ENCODE measurements around the gene TCERG1L. TPM values are rescaled to one million over a fixed set of nuclear protein-coding genes. Genes with fewer than 3 reads are reported as not detected.
"Not testable (repeated sequence)": the region's sequence is repeated elsewhere in the genome, so short reads cannot be mapped to it uniquely, and the experiment has no call there.

The TCERG1L gene
- total RNA-seq, 2 donors from 2014 or later = not detected

DNA sequence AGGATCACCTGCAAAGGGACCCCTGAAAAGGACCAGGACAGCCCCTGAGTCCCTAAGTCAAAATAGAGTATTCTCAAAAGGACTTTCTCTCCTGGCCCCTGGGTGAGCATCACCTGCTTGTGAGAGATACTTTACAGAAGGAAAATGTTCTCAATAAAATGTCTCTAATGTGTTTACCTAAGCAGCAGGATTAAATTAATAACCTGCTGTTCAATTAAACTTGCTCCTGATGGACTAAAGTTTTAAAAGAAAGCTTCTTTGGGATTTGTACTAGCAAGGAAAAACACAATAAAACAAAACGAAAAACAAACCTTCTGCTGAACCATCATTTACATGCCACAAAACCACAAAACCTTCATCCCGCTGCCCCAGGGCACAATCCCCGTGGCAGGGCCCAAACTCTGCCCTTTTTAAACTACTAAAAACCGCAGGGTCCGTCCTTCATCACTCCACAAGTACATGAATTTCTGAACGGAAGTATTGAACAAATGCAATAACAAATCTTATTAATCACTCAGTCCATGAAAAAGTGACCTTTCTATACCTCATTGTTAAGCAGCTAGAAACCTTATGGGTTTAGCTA lies 197.7 kb downstream of the TCERG1L start:
- no peaks in the 10 kb centered on the region for H3K36me3 Mint-ChIP-seq (ENCODE audit: low read depth)
- DNase-seq = no peak
- H3K9me3 ChIP-seq (ENCODE audit: control insufficient read depth, low read length, poor library complexity, severe bottlenecking) = no peaks in the 10 kb centered on the region
- H3K4me3 Mint-ChIP-seq = no peak overlapping the region
- H3K4me1 Mint-ChIP-seq = no peaks in the 10 kb centered on the region
- no peak for ATAC-seq
- H3K27ac Mint-ChIP-seq = no peak overlapping the region
- H3K27me3 Mint-ChIP-seq = no peaks in the 10 kb centered on the region

GRCh38 chr10:131113165-131113564 lies 198.4 kb downstream of the TCERG1L start:
- no peak for ATAC-seq

GRCh38 chr10:131112691-131113090 lies 198.8 kb downstream of the TCERG1L start:
- no peak for ATAC-seq

More at GRCh38 chr10:131113165-131113564, 198.4 kb downstream of the TCERG1L start:
- Mint-ChIP-seq H3K36me3 (ENCODE audit: low read depth) (no peaks in the 10 kb centered on the region), H3K27ac (no peak overlapping the region), H3K27me3 (no peaks in the 10 kb centered on the region), H3K4me1 (no peaks in the 10 kb centered on the region), H3K4me3 (no peak overlapping the region)
- H3K9me3 ChIP-seq (ENCODE audit: control insufficient read depth, low read length, poor library complexity, severe bottlenecking) = no peaks in the 10 kb centered on the region
- DNase-seq = no peak

DNA sequence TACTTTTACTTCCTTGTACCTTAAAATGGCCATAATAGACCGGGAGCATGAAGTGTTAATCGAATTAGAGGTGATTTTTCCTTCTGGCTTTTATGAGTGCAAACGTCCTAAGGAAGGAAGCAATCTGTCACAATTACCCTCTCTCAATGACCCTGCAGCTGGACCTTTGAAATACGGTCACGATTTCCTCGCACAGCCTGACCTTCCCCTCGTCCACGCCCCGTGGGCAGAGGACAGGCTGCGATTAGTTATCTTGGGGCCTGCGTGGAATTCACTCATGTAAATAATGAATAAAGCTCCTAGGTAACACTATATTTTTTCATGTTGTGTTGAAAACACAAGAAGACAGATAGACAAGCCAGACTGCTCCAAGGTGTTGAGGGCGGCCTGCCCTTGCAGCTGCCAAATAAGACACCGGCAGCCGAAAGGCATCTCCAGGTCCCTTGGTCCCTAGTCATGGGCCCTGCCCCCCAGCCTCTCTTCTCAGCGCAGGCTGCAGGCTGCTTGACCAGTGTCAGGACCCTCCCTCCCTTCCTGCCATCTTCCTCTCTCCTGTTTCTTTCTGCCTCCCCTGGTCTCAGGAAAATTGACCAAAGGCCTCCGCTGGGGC lies 199.9 kb downstream of the TCERG1L start:
- no peak overlapping the region for H3K27ac Mint-ChIP-seq
- no peaks in the 10 kb centered on the region for H3K4me1 Mint-ChIP-seq
- no peak overlapping the region for H3K4me3 Mint-ChIP-seq
- no peaks in the 10 kb centered on the region for H3K9me3 ChIP-seq (ENCODE audit: control insufficient read depth, low read length, poor library complexity, severe bottlenecking)
- H3K36me3 Mint-ChIP-seq (ENCODE audit: low read depth) = no peaks in the 10 kb centered on the region
- ATAC-seq = no peak
- no peak for DNase-seq
- H3K27me3 Mint-ChIP-seq = no peaks in the 10 kb centered on the region

More at GRCh38 chr10:131112691-131113090, 198.8 kb downstream of the TCERG1L start:
- Mint-ChIP-seq H3K27ac (no peak overlapping the region), H3K4me1 (no peaks in the 10 kb centered on the region), H3K27me3 (no peaks in the 10 kb centered on the region), H3K4me3 (no peak overlapping the region), H3K36me3 (ENCODE audit: low read depth) (no peaks in the 10 kb centered on the region)
- no peaks in the 10 kb centered on the region for H3K9me3 ChIP-seq (ENCODE audit: control insufficient read depth, low read length, poor library complexity, severe bottlenecking)
- DNase-seq = no peak

GRCh38 chr10:131111007-131111406 lies 200.5 kb downstream of the TCERG1L start:
- no peaks in the 10 kb centered on the region for H3K27me3 Mint-ChIP-seq
- H3K36me3 Mint-ChIP-seq (ENCODE audit: low read depth) = no peaks in the 10 kb centered on the region
- no peak overlapping the region for H3K27ac Mint-ChIP-seq

GRCh38 chr10:131110241-131110783 lies 201.2 kb downstream of the TCERG1L start:
- Mint-ChIP-seq H3K36me3 (ENCODE audit: low read depth) (no peaks in the 10 kb centered on the region), H3K27me3 (no peaks in the 10 kb centered on the region)

More at GRCh38 chr10:131111007-131111406, 200.5 kb downstream of the TCERG1L start:
- no peak for ATAC-seq
- Mint-ChIP-seq H3K4me1 (no peaks in the 10 kb centered on the region), H3K4me3 (no peak overlapping the region)
- no peaks in the 10 kb centered on the region for H3K9me3 ChIP-seq (ENCODE audit: control insufficient read depth, low read length, poor library complexity, severe bottlenecking)
- no peak for DNase-seq

DNA sequence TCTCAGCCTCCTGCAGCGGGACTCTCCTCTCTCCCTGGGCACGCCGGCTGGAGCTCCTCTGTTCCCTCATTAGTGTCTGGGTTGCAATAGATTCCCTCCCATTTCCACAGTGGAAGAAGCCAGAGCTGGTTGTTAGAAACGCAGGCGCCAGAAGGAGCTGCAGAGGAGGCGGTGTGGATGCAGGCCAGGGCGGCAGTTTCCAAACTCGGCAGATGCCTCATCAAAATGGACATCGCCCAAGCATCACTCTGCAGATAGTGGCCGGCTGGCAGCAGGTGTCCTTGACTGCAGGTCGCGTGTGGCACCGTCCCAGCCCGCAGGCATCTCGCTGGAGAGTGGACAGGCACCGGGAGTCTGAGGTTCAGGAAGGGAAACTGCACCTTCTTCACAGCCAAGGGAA lies 201.8 kb downstream of the TCERG1L start:
- Mint-ChIP-seq H3K27ac (no peak overlapping the region), H3K27me3 (no peaks in the 10 kb centered on the region), H3K4me3 (no peak overlapping the region), H3K4me1 (no peaks in the 10 kb centered on the region), H3K36me3 (ENCODE audit: low read depth) (no peaks in the 10 kb centered on the region)
- DNase-seq (no peak), ATAC-seq (no peak)
- no peaks in the 10 kb centered on the region for H3K9me3 ChIP-seq (ENCODE audit: control insufficient read depth, low read length, poor library complexity, severe bottlenecking)

More at GRCh38 chr10:131110241-131110783, 201.2 kb downstream of the TCERG1L start:
- H3K27ac Mint-ChIP-seq = no peak overlapping the region
- no peak overlapping the region for H3K4me3 Mint-ChIP-seq
- H3K4me1 Mint-ChIP-seq = no peaks in the 10 kb centered on the region
- no peak for ATAC-seq
- no peaks in the 10 kb centered on the region for H3K9me3 ChIP-seq (ENCODE audit: control insufficient read depth, low read length, poor library complexity, severe bottlenecking)
- no peak for DNase-seq

DNA sequence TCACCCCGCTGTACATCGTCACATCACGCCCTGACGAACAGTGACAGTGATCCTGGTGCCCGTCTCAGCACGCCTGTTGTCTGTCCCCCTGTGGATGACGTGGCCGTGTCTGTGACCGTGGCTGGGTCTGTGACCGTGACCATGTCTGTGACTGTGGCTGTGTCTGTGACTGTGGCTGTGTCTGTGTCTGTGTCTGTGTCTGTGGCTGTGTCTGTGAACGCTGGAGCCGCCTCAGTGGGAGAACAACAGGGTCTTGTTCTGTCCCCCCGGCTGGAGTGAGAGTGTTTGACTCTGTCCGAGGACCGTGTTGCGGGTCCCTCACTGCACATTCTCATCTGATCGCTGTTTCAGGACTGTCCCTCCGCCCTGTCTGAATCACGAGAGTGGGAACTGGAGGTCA lies 202.2 kb downstream of the TCERG1L start:
- H3K36me3 Mint-ChIP-seq (ENCODE audit: low read depth) = no peaks in the 10 kb centered on the region
- ATAC-seq = no peak
- H3K27me3 Mint-ChIP-seq = no peaks in the 10 kb centered on the region
- DNase-seq = no peak
- no peaks in the 10 kb centered on the region for H3K4me1 Mint-ChIP-seq
- no peaks in the 10 kb centered on the region for H3K9me3 ChIP-seq (ENCODE audit: control insufficient read depth, low read length, poor library complexity, severe bottlenecking)
- no peak overlapping the region for H3K27ac Mint-ChIP-seq
- no peak overlapping the region for H3K4me3 Mint-ChIP-seq

- no peaks in the 10 kb centered on the region for H3K4me1 Mint-ChIP-seq
- H3K27ac Mint-ChIP-seq = no peak overlapping the region
- H3K27me3 Mint-ChIP-seq = no peaks in the 10 kb centered on the region
- H3K9me3 ChIP-seq (ENCODE audit: control insufficient read depth, low read length, poor library complexity, severe bottlenecking) = no peaks in the 10 kb centered on the region
- DNase-seq = no peak
- no peak overlapping the region for H3K4me3 Mint-ChIP-seq
- ATAC-seq = no peak
- H3K36me3 Mint-ChIP-seq (ENCODE audit: low read depth) = no peaks in the 10 kb centered on the region
These were observed 203.6 kb downstream of the TCERG1L start for GRCh38 chr10:131107970-131108369.

- H3K27me3 Mint-ChIP-seq = no peaks in the 10 kb centered on the region
- no peaks in the 10 kb centered on the region for H3K4me1 Mint-ChIP-seq
- H3K9me3 ChIP-seq (ENCODE audit: control insufficient read depth, low read length, poor library complexity, severe bottlenecking) = no peaks in the 10 kb centered on the region
- H3K4me3 Mint-ChIP-seq = no peak overlapping the region
- ATAC-seq (no peak), DNase-seq (no peak)
- no peaks in the 10 kb centered on the region for H3K36me3 Mint-ChIP-seq (ENCODE audit: low read depth)
- no peak overlapping the region for H3K27ac Mint-ChIP-seq
These were observed 208.8 kb downstream of the TCERG1L start for GRCh38 chr10:131102676-131103075.

DNA sequence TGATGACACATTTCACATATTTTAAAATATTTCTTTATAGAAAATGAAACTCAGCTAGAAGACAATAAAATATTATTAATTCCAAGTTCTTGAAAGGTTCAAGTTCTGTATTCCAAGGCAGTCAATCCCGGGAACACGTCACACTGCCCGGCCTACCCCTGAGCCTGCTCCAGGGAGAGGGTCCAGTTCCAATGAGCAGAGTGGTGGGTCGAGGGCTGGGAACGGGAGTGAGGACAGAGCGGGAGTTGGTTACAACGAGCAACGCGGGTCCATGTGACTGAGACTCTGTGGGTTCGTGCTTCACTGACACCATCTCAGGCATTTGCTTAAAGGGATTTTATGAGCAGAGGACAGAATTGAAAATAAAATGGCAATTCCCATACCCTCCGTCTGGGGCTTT lies 209.4 kb downstream of the TCERG1L start:
- Mint-ChIP-seq H3K27ac (no peak overlapping the region), H3K36me3 (ENCODE audit: low read depth) (no peaks in the 10 kb centered on the region), H3K4me1 (no peaks in the 10 kb centered on the region), H3K27me3 (no peaks in the 10 kb centered on the region), H3K4me3 (no peak overlapping the region)
- DNase-seq (no peak), ATAC-seq (no peak)
- H3K9me3 ChIP-seq (ENCODE audit: control insufficient read depth, low read length, poor library complexity, severe bottlenecking) = no peaks in the 10 kb centered on the region

- not testable (repeated sequence) for H3K9me3 ChIP-seq (ENCODE audit: control insufficient read depth, low read length, poor library complexity, severe bottlenecking); H3K36me3 Mint-ChIP-seq (ENCODE audit: low read depth); H3K27ac Mint-ChIP-seq; DNase-seq; H3K4me1 Mint-ChIP-seq; ATAC-seq; H3K27me3 Mint-ChIP-seq; H3K4me3 Mint-ChIP-seq
These were observed 210.8 kb downstream of the TCERG1L start for GRCh38 chr10:131100418-131101410.

All from T-helper 17 cell (primary cell).